HG03045 (cell line): ENCODE measurements around the gene FANCC.

Experiments
- ATAC-seq: cut with Tn5 transposase; IDR thresholded peaks from one replicate; pipeline ENCODE4 v1.9.1; 2021; ENCODE audit warnings: mild to moderate bottlenecking, moderate library complexity; ENCODE audit not compliant: unreplicated experiment

FANCC gene

GRCh38 chr9:95090023-95090791 is 227.3 kb downstream of the FANCC start:
- ATAC-seq = no peak

- ATAC-seq = no peak
These were observed 228.1 kb downstream of the FANCC start for GRCh38 chr9:95089257-95090022.

DNA sequence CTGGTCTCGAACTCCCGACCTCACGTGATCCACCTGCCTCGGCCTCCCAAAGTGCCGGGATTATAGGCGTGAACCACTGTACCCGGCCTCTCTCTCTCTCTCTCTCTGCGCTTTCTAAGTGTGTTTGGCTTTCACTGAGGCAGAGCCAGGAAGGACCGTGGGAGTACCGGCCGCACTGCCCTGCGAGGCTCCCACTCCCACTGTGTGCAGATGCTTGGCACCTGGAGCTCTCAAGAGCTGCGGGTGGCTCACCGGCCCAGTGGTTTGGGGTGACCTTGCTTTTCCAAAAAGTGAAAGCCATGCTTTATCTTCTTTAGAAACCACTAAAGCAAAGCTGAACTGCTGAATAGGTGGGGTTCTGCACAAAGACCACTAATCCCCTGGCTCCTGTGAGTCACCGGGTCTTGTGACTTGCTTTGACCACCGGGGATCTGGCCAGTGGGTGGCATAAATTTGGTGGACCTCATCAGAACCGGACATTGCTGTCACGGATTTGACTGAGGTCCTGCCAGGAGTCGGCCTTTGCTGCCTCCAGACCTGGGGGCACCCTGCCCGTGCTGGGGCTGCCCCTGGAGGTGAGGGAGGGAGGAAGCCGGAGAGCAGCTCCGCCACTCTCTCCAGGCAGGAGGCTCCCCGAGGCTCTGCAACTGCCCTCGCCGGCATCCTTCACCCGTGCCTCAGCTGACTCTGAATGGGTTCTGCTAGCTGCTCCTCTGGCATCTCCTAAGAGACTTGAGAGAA is 228.9 kb downstream of the FANCC start:
- ATAC-seq = no peak

- ATAC-seq = no peak
These were observed 229.8 kb downstream of the FANCC start for GRCh38 chr9:95087659-95088242.

DNA sequence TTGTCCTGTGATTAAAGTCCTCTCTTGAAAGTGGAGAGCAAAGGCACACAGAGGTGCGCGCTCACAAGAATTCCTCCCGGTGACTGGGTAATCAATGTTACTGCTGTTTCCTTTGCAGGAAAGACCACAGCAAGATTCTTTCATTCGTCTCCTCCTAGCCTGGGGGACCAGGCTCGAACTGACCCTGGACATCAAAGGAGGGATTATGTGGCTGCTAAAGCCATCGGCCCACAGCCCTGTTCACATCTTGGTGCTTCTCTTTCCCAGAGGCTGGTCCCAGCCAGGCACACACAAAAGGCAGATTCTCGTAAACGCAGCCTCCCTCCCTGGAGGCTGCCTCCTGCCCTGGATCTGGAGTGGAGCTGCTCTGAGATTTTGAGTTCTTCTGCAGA is 230.9 kb downstream of the FANCC start:
- ATAC-seq = no peak

- no peak for ATAC-seq
These were observed 231.5 kb downstream of the FANCC start for GRCh38 chr9:95085861-95086563.

- ATAC-seq = no peak
These were observed 232.3 kb downstream of the FANCC start for GRCh38 chr9:95085036-95085770.

GRCh38 chr9:95084254-95084934 is 233.1 kb downstream of the FANCC start:
- ATAC-seq = no peak

- no peak for ATAC-seq
These were observed 234.3 kb downstream of the FANCC start for GRCh38 chr9:95083086-95083768.

GRCh38 chr9:95082401-95083084 is 235.0 kb downstream of the FANCC start:
- ATAC-seq = no peak

DNA sequence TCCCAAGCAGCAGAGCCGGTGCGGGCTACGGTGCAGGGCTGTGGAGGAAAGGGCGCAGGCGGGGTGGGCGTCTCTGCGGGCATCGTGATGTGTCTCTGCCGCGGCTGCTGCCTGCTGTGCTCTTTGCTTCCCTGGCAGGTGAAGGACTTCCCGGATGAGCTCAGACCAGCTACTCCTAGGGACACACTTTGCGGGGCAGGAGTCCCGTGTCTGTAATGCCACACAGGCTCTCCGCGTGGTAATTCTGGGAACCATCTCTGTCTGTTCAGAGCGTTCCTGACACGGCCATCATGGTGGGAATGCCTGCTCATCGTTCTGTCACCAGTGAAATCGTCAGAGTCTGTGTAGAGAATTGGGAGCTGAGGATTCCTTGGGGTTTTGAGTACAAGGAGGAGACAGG is 235.5 kb downstream of the FANCC start:
- ATAC-seq = no peak

DNA sequence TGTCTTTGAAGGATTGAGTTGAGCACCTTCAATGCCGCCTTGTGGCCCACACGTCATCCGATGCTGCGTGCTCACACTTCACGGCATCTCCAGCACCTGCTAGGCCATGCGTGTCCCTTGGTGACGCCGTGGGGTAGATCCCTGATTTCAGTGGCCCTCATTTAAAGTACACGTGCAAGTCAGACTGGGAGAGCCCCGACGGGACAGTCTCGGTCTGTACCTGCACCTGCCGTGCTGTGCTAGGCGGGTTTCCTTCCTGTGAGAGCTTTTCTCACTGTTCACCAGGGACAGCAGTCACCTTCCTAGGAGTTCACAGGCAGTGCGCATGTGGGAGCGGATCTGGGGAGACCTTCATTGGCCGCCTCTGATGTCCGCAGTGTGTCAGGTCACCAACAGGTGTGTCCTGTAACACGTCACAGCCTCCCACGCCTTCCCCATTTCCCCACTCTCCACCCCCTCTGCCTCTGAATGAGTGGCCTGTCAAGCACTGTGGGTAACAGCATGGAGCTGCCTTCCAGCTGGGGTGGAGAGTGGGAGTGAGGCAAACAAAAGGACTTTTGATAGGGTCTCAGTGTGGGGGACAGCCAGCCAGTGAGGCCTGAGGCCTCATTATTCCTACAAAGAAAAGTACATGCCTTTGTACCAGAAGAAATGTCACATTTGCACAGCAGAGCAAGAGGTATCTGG is 236.4 kb downstream of the FANCC start:
- ATAC-seq = no peak

GRCh38 chr9:95079461-95079860 is 238.0 kb downstream of the FANCC start:
- no peak for ATAC-seq

- no peak for ATAC-seq
These were observed 238.6 kb downstream of the FANCC start for GRCh38 chr9:95078939-95079338.

GRCh38 chr9:95078511-95078910 is 239.0 kb downstream of the FANCC start:
- no peak for ATAC-seq

GRCh38 chr9:95077766-95078370 is 239.6 kb downstream of the FANCC start:
- no peak for ATAC-seq

- no peak for ATAC-seq
These were observed 240.3 kb downstream of the FANCC start for GRCh38 chr9:95077053-95077765.
